HL-60 (cell line): ENCODE data around the gene PDGFA.

Source experiments
- GABPA ChIP-seq: IDR thresholded peaks from 2 replicates; pipeline ENCODE4 v1.6.1; 2012; ENCODE audit warnings: low read depth
- POLR2AphosphoS5 ChIP-seq: IDR thresholded peaks from 2 replicates; pipeline ENCODE4 v1.6.1; 2012; ENCODE audit warnings: low read depth
- SPI1 ChIP-seq: IDR thresholded peaks from 2 replicates; pipeline ENCODE4 v1.6.1; 2012; ENCODE audit warnings: low read depth, mild to moderate bottlenecking, borderline replicate concordance
- TF ChIP-seq, protein P1 (sequence below): IDR thresholded peaks from one replicate; pipeline ENCODE4 v1.5.1; 2011; ENCODE audit warnings: low read length, control low read depth, inconsistent platforms; ENCODE audit not compliant: insufficient read depth

DNA sequence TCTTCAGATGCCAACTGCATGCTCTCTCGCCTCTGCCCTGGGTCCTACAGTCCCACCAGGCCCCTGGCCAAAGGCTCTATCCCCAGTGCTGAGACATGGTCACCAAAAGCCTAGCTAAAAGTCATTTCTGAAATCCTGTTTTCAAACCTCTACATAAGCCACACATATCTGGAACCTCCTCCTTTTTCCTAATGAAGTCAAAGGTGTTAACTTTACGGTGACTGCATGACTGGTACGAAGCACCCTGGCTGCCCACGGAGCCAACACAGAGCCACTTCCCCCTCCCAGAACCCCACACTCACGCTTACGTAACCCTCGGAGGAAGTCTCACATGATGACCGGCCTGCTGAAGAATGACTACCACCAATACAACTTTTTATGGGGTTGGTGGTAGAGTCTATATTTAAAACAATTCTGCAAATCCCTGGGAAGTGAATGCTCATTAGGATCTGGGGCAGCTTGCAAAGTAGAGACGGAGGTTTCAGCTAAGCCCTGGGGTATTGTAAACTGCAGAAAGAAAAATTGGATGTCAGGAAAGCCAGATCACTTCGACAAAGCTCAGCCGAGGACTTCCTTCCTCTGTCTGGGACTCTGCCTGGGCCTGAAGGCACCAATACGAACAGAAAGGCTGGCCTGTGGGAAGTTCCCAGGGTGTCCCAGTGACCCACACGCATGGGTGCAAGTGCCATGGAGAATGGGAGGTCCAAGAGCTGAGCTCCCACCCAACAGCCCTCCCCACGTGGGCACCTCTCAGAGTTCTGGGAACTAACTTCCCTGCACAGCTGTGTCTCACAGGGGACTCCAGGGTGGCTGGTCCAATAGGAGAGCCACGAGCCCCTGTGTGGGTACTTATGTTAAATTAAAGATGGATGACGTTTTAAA is 50.7 kb downstream of the PDGFA start:
- TF ChIP-seq POLR2AphosphoS5, result no peak
- TF ChIP-seq, protein P1, sequence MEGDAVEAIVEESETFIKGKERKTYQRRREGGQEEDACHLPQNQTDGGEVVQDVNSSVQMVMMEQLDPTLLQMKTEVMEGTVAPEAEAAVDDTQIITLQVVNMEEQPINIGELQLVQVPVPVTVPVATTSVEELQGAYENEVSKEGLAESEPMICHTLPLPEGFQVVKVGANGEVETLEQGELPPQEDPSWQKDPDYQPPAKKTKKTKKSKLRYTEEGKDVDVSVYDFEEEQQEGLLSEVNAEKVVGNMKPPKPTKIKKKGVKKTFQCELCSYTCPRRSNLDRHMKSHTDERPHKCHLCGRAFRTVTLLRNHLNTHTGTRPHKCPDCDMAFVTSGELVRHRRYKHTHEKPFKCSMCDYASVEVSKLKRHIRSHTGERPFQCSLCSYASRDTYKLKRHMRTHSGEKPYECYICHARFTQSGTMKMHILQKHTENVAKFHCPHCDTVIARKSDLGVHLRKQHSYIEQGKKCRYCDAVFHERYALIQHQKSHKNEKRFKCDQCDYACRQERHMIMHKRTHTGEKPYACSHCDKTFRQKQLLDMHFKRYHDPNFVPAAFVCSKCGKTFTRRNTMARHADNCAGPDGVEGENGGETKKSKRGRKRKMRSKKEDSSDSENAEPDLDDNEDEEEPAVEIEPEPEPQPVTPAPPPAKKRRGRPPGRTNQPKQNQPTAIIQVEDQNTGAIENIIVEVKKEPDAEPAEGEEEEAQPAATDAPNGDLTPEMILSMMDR, result no peak
- no peak for TF ChIP-seq GABPA
- peak; percentile 71 for TF ChIP-seq SPI1
